GM13976 (cell line): ENCODE measurements around the gene KRT71.

ENCODE experiments used
- DNase-seq: peaks from one replicate; pipeline ENCODE4 v3.0.0; 2012; ENCODE audit warnings: low spot score
- CTCF ChIP-seq: IDR thresholded peaks from 2 replicates; pipeline ENCODE4 v1.5.1; 2012; ENCODE audit warnings: borderline replicate concordance, mild to moderate bottlenecking; ENCODE audit not compliant: insufficient read depth; ENCODE audit errors: extremely low read depth, missing control alignments, control extremely low read depth
- in situ Hi-C: fragments of 300-500 bp; cut with MboI; formaldehyde crosslinking; loops from one replicate; pipeline ENCODE4 v1.12.0; 2022; ENCODE audit warnings: low sequenced_read_pairs, mixed read lengths, inconsistent platforms; ENCODE audit not compliant: unreplicated experiment

The KRT71 gene

GRCh38 chr12:52591521-52591920, 38.6 kb upstream of the KRT71 start:
- DNase-seq: no peak

GRCh38 chr12:52590021-52590420, 37.1 kb upstream of the KRT71 start:
- in situ Hi-C loops: no loop called here
- no peak for TF ChIP-seq CTCF
- no peak for DNase-seq

More at GRCh38 chr12:52591521-52591920, 38.6 kb upstream of the KRT71 start:
- in situ Hi-C loops: no loop called here
- TF ChIP-seq CTCF: no peak

- no peak for TF ChIP-seq CTCF
- in situ Hi-C loops: loop anchor here (10.0 kb wide), 1 partner anchor 287 kb away; no protein-coding TSS in a partner anchor
- DNase-seq: no peak
Observed at GRCh38 chr12:52587563-52587962, 34.6 kb upstream of the KRT71 start.

GRCh38 chr12:52585946-52586345, 33.0 kb upstream of the KRT71 start:
- in situ Hi-C loops: loop anchor here (10.0 kb wide), 1 partner anchor 289 kb away; no protein-coding TSS in a partner anchor
- TF ChIP-seq CTCF: no peak
- DNase-seq: no peak

- in situ Hi-C loops: loop anchor here (10.0 kb wide), 1 partner anchor 290 kb away; no protein-coding TSS in a partner anchor
- TF ChIP-seq CTCF: no peak
- DNase-seq: no peak
Observed at GRCh38 chr12:52585066-52585465, 32.1 kb upstream of the KRT71 start.

- no peak for TF ChIP-seq CTCF
- in situ Hi-C loops: loop anchor here (10.0 kb wide), 1 partner anchor 291 kb away; no protein-coding TSS in a partner anchor
- DNase-seq: no peak
Observed at GRCh38 chr12:52584156-52584682, 31.3 kb upstream of the KRT71 start.
